ENCODE results near the gene DNAJC5G.

DNAJC5G gene

DNA sequence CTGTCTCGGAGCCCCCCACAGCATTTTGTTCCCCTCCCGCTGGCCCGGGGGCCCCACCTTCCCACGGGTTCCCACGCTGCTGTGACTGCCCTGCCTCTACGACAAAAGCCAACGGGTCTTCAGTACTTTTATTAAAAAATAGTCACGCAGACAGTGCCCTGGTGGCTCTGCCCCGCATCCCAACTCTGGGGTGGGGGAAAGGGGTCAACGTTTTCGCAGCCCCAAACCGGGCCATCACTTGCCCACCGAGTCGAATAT is 32.0 kb downstream of the DNAJC5G start:
- DNase-seq (ENCODE audit: extremely low spot score): no peak
- ChIA-PET POLR2A (no interaction called here), CTCF (no interaction called here)
- TF ChIP-seq FOXA1 (IDR thresholded peaks at IDR 0.05) (no peak), ARNT (IDR thresholded peaks at IDR 0.05) (no peak), L3MBTL2 (conservative IDR thresholded peaks at IDR 0.05) (no peak), LEF1 (IDR thresholded peaks at IDR 0.05; ENCODE audit: borderline replicate concordance) (no peak), CTBP1 (IDR thresholded peaks at IDR 0.05; ENCODE audit: borderline replicate concordance) (no peak), ELF4 (IDR thresholded peaks at IDR 0.05) (no peak), ZNF384 (IDR thresholded peaks at IDR 0.05) (no peak), FOXK2 (IDR thresholded peaks at IDR 0.05) (no peak)

DNA sequence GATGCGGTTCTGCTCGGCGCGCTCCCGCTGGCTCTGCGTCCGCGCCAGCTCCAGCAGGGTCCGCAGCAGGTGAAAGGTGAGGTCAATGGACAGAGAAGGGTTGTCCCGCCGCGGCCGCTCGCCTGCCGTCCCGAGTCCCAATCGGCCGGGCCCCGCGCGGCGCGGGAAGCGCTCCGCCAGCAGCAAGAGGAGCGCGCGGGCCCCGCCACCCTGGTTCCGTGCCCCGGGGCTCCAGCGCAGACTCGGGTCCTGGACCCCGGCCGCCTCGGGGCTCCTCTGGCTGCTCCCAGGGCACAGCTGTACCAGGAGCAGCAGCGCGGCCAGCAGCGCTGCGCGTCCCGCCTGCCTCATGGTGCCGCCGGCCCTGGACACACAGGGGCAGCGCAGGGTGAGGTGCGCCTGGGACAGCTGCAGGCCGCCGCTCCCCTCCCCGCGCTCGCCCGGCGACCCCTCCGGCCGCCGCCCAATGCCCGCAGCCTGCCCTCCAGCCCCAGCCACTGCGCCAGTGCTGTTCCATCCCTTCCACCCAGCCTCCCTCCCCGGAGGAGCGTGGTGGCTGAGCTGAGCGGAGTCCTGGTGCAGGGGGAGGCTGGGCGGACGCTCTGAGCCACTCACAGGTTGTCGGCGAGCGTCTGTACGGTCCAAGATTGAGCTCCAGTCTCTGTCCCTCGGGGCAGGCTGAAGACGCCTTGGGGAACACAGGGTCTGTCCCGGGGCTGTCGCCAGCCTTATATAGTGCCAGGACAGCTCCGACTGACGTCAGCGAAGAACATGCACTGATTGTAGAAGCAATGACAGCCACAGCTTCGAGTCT is 32.5 kb downstream of the DNAJC5G start:
- DNase-seq (ENCODE audit: extremely low spot score): no peak
- ChIA-PET POLR2A (no interaction called here), CTCF (no interaction called here)
- TF ChIP-seq TARDBP (IDR thresholded peaks at IDR 0.05): no peak
- no peak for TF ChIP-seq FOXA1 (IDR thresholded peaks at IDR 0.05)
- no peak for TF ChIP-seq ELF4 (IDR thresholded peaks at IDR 0.05)

DNA sequence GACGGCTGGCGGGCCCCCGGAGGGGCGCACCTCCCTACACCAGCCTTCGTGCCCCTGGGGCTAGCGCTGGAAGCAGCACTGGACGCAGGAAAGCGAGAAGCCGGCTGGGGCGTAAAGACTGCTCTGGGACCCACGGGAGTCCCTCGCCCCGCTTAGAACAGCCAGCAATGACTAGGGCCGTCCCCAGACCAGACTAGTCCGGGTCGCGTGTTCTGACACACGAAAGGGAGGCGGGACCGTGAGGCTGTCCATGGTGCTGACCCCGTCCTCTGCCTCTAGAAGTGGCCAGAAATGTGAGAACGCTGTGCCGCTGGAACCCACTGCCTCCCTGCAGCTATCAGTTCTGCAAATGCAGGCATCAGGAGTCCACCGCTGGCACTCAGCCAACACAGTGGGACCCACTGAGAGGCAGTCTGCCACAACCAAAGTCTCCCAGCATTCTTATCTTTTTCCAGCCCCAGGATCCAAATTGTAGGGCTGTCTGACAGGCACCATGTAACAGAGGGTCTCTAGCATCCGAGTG is 33.2 kb downstream of the DNAJC5G start, which contains the start of gene UCN:
UCN (minus strand) TSS at position 87 of the 523 bp plus-strand sequence. CDS start 550 bp downstream, outside the sequence.
- POLR2A ChIA-PET: no interaction called here
- no peak for DNase-seq (ENCODE audit: extremely low spot score)
- CTCF ChIA-PET: no interaction called here
- TF ChIP-seq ARNT (IDR thresholded peaks at IDR 0.05) (no peak), FOXK2 (IDR thresholded peaks at IDR 0.05) (no peak), NFRKB (IDR thresholded peaks at IDR 0.05) (no peak), ELF4 (IDR thresholded peaks at IDR 0.05) (no peak), CTBP1 (IDR thresholded peaks at IDR 0.05; ENCODE audit: borderline replicate concordance) (no peak), FOXM1 (IDR thresholded peaks at IDR 0.05; ENCODE audit: borderline replicate concordance) (no peak), L3MBTL2 (conservative IDR thresholded peaks at IDR 0.05) (no peak), SUZ12 (IDR thresholded peaks at IDR 0.05) (no peak), FOXA1 (IDR thresholded peaks at IDR 0.05) (no peak), SP1 (IDR thresholded peaks at IDR 0.05) (no peak), TARDBP (IDR thresholded peaks at IDR 0.05) (no peak), ZNF384 (IDR thresholded peaks at IDR 0.05) (no peak), HDGF (IDR thresholded peaks at IDR 0.05; ENCODE audit: borderline replicate concordance) (no peak), LEF1 (IDR thresholded peaks at IDR 0.05; ENCODE audit: borderline replicate concordance) (no peak), BHLHE40 (IDR thresholded peaks at IDR 0.05; ENCODE audit: borderline replicate concordance) (no peak)
- TF ChIP-seq, protein P1, sequence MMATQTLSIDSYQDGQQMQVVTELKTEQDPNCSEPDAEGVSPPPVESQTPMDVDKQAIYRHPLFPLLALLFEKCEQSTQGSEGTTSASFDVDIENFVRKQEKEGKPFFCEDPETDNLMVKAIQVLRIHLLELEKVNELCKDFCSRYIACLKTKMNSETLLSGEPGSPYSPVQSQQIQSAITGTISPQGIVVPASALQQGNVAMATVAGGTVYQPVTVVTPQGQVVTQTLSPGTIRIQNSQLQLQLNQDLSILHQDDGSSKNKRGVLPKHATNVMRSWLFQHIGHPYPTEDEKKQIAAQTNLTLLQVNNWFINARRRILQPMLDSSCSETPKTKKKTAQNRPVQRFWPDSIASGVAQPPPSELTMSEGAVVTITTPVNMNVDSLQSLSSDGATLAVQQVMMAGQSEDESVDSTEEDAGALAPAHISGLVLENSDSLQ (IDR thresholded peaks at IDR 0.05): no peak

DNA sequence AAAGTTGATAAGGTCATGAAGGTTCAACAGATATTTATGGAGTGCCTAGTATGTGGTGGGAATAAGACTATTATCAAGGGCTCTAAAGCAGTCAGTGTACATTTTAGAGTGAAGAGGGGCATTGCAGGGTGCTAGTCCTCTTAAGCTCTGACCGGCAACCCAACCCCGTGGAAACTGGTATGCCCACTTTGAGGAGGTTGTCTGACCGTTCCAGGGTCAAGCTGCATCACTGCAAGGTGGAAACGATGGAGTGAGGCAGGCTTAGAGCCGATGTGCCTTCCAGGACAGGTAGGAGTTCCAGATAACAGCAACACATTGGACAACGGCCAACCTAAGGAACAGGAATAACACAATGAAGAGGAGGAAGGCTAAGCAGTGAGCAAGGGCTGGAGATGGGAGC is 34.4 kb downstream of the DNAJC5G start:
- CTCF ChIA-PET: interaction anchor here (0.6 to 0.7 kb wide), 2 partner anchors 10 to 41 kb away, joined by 3 read pairs; no protein-coding TSS in a partner anchor

DNA sequence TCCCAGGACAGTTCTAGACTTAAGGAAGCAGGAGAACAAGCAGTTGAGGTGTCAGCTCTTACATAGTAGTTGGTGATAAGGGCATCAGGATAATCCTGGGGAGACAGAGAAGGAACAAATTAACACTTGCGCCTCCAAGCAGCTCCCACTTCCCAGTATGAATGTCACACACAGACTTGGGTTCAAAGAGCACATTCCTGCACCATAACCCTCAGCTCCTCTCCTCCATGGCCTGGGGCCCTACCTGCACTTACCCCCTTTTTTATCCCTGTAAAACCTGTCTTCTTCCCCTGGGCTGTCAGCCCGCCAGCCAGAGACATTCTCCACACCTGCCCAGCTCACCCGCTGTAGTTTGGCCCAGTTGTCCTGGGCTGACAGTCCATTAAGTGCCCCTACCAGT is 36.9 kb downstream of the DNAJC5G start:
- no peak for DNase-seq (ENCODE audit: extremely low spot score)
- ChIA-PET CTCF (no interaction called here), POLR2A (interaction anchor here (0.7 kb wide), 1 partner anchor 93 kb away, joined by 3 read pairs; no protein-coding TSS in a partner anchor)
- TF ChIP-seq SUZ12 (IDR thresholded peaks at IDR 0.05) (no peak), L3MBTL2 (conservative IDR thresholded peaks at IDR 0.05) (no peak), ARNT (IDR thresholded peaks at IDR 0.05) (no peak), SP1 (IDR thresholded peaks at IDR 0.05) (no peak), NFRKB (IDR thresholded peaks at IDR 0.05) (no peak), BHLHE40 (IDR thresholded peaks at IDR 0.05; ENCODE audit: borderline replicate concordance) (no peak), ZNF384 (IDR thresholded peaks at IDR 0.05) (no peak), FOXK2 (IDR thresholded peaks at IDR 0.05) (no peak), TARDBP (IDR thresholded peaks at IDR 0.05) (no peak), FOXA1 (IDR thresholded peaks at IDR 0.05) (no peak), CTBP1 (IDR thresholded peaks at IDR 0.05; ENCODE audit: borderline replicate concordance) (no peak), FOXM1 (IDR thresholded peaks at IDR 0.05; ENCODE audit: borderline replicate concordance) (no peak), HDGF (IDR thresholded peaks at IDR 0.05; ENCODE audit: borderline replicate concordance) (no peak), LEF1 (IDR thresholded peaks at IDR 0.05; ENCODE audit: borderline replicate concordance) (no peak), ELF4 (IDR thresholded peaks at IDR 0.05) (no peak)
- TF ChIP-seq, protein P1 (IDR thresholded peaks at IDR 0.05): no peak

More for the DNA sequence above, 34.4 kb downstream of the DNAJC5G start:
- POLR2A ChIA-PET: interaction anchor here (0.9 kb wide), 1 partner anchor 14 kb away, joined by 3 read pairs; no protein-coding TSS in a partner anchor
- DNase-seq (ENCODE audit: extremely low spot score): no peak
- TF ChIP-seq FOXK2 (IDR thresholded peaks at IDR 0.05) (no peak), L3MBTL2 (conservative IDR thresholded peaks at IDR 0.05) (no peak), ZNF384 (IDR thresholded peaks at IDR 0.05) (no peak), TARDBP (IDR thresholded peaks at IDR 0.05) (no peak), NFRKB (IDR thresholded peaks at IDR 0.05) (no peak), FOXA1 (IDR thresholded peaks at IDR 0.05) (no peak), HDGF (IDR thresholded peaks at IDR 0.05; ENCODE audit: borderline replicate concordance) (no peak), SUZ12 (IDR thresholded peaks at IDR 0.05) (no peak), CTBP1 (IDR thresholded peaks at IDR 0.05; ENCODE audit: borderline replicate concordance) (no peak), BHLHE40 (IDR thresholded peaks at IDR 0.05; ENCODE audit: borderline replicate concordance) (no peak)

DNA sequence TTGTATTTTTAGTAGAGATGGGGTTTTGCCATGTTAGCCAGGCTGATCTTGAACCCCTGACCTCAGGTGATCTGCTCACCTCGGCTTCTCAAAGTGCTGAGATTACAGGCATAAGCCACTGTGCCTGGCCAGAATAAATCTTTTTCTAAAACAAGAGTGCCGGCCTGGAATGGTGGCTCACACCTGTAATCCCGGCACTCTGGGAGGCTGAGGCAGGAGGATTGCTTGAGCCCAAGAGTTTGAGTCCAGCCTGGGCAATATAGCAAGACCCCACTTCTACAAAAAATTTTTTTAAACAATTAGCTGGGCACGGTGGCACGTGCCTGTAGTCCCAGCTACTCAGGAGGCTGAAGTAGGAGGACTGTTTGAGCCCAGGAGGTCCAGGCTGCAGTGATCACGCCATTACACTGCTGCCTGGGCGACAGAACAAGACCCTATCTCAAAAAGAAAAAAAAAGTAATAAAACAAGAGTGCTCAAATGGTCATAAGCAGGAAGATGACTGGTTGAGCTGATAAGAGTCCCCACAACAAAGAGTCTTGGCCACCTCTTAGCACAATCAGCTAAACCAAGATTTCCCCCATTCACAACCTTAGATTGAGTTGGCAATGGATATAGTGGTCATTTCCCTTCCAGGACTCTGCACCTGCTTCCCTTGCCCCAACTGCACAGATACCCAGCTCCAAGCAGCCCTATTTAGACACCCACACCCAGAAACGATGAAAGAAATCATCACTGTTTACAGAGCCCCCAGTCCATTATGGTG is 38.8 kb downstream of the DNAJC5G start:
- ChIA-PET POLR2A (interaction anchor here (1.2 kb wide), 2 partner anchors 9 to 11 kb away, joined by 6 to 7 read pairs; partner anchors contain the start of gene MPV17), CTCF (interaction anchor here (0.7 to 1.3 kb wide), 2 partner anchors 11 to 222 kb away, joined by 3 read pairs; no protein-coding TSS in a partner anchor)
- DNase-seq (ENCODE audit: extremely low spot score): no peak
- TF ChIP-seq HDGF (IDR thresholded peaks at IDR 0.05; ENCODE audit: borderline replicate concordance) (no peak), SP1 (IDR thresholded peaks at IDR 0.05) (no peak), FOXM1 (IDR thresholded peaks at IDR 0.05; ENCODE audit: borderline replicate concordance) (no peak), FOXA1 (IDR thresholded peaks at IDR 0.05) (no peak), ZNF384 (IDR thresholded peaks at IDR 0.05) (no peak), ELF4 (IDR thresholded peaks at IDR 0.05) (no peak), ARNT (IDR thresholded peaks at IDR 0.05) (no peak), NFRKB (IDR thresholded peaks at IDR 0.05) (no peak), FOXK2 (IDR thresholded peaks at IDR 0.05) (no peak), LEF1 (IDR thresholded peaks at IDR 0.05; ENCODE audit: borderline replicate concordance) (no peak), L3MBTL2 (conservative IDR thresholded peaks at IDR 0.05) (no peak), SUZ12 (IDR thresholded peaks at IDR 0.05) (no peak), TARDBP (IDR thresholded peaks at IDR 0.05) (no peak), CTBP1 (IDR thresholded peaks at IDR 0.05; ENCODE audit: borderline replicate concordance) (no peak), BHLHE40 (IDR thresholded peaks at IDR 0.05; ENCODE audit: borderline replicate concordance) (no peak)
- TF ChIP-seq, protein P1 (IDR thresholded peaks at IDR 0.05): no peak
